Activated CD4-positive, alpha-beta T cell treated with anti-CD3 and anti-CD28 coated beads, Interleukin-2, amount 50 U/mL, for 4 hours (primary cell): ENCODE results near the gene AIFM3.
"Not testable (repeated sequence)": the region's sequence is repeated elsewhere in the genome, so short reads cannot be mapped to it uniquely, and the experiment has no call there.

Experiments used
- DNase-seq, 2 experiments: peaks; one replicate each; pipeline ENCODE4 v3.0.0-alpha.2; 2020

The AIFM3 gene

DNA sequence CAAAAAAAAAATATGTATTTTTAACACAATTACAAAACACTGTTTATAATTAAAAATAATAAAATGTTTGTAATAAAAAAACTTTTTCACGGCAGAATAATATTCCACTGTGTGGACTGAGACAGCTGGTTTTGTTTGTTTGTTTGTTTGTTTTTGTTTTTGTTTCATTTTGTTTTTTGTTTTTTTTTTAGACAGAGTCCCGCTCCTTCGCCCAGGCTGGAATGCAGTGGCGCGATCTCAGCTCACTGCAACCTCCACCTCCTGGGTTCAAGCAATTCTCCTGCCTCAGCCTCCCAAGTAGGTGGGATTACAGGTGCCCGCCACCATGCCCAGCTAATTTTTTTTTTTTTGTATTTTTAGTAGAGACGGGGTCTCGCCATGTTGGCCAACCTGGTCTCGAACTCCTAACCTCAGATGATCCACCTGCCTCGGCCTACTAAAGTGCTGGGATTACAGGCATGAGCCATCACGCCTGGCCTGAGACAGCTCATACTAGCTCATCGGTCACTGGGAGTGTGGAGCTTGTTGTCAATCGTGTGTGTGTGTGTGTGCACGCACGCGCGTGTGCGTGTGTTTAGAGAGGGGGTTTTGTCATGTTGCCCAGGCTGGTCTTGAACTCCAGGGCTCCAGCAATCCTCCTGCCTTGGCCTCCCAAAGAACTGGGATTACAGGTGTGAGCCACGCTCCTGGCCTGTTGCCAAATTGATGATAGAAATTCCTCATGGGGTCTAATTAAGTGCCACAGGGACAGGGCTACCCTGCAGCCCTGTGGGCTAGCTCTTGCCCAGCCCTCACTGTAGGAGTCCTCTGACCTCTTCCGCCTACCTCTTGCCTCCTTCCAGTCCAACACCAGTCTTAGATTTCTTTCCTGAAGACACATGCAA is 7.2 kb upstream of the AIFM3 start:
- DNase-seq: no peak

DNA sequence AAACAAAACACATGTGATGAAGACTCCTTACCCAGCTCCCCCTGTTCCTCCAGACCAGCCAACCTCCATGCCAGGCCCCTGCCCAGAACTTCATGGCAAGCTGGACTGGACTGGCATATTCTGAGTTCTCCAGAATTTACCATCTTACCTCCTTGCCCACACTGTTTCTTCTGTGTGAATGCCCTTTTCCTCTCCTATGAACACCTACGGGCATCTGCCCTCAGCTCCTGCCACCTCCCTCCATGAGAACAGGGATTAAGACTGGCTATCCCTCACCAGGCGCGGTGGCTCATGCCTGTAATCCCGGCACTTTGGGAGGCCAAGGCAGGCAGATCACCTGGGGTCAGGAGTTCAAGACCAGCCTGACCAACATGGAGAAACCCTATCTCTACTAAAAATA is 6.4 kb upstream of the AIFM3 start:
- DNase-seq: no peak

DNA sequence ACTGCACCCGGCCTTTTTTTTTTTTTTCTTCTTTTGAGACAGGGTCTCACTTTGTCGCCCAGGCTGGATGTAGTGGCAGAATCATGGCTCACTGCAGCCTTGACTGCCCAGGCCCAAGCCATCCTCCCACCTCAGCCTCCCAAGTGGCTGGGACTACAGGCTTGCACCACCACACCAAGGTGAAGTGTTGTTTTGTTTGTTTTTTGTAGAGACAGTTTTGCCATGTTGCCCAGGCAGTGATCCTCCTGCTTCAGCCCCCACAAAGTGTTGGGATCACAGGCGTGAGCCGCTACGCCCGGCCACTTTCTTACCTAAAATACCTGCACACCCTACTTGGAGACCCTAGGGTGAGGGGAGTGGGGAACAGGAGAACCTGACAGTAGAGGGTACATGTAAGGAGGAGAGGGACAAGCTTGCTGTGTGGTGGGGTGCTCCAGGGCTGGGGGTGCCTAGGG is 4.5 kb upstream of the AIFM3 start:
- DNase-seq: no peak

DNA sequence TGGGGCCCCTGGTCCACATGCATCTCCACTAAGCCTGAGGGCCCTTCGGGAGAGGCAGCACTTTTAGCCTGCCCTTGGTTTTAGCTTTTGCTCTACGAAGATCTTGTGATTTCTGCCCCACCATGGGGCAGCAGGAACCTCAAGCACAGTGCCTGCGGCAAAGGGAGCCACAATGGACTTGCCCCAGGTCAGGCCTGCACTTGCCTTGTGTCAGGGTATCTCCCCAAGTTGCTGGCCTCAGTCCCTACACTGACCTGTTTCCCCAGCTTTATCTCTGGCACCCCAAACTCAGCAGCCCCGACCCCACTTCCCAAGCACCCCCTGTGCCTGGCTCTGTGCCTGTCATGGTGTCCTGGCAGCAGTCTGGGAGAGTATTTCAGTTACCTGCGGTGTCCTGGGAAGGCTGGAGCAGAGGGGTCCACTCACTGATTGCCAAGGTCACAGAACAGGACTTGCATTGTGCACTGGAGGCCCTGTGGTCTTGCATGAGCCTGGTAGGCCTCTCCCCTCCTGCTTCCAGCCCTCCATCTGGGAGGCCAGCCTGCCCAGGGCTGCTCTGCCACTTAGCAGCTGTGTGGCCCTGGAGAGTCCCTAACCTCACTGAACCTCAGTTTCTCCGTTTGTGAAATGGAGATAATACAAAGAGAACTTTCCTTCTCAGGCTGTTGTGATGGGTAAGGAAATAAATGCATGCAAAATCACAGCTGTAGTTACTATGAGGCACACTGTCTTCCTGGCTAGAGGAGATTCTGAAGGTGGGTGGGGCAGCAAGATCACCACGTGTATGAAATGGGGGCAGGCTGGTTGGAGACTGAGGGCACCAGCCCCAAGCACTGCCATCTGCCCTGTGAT is 3.6 kb upstream of the AIFM3 start:
- DNase-seq: no peak

DNA sequence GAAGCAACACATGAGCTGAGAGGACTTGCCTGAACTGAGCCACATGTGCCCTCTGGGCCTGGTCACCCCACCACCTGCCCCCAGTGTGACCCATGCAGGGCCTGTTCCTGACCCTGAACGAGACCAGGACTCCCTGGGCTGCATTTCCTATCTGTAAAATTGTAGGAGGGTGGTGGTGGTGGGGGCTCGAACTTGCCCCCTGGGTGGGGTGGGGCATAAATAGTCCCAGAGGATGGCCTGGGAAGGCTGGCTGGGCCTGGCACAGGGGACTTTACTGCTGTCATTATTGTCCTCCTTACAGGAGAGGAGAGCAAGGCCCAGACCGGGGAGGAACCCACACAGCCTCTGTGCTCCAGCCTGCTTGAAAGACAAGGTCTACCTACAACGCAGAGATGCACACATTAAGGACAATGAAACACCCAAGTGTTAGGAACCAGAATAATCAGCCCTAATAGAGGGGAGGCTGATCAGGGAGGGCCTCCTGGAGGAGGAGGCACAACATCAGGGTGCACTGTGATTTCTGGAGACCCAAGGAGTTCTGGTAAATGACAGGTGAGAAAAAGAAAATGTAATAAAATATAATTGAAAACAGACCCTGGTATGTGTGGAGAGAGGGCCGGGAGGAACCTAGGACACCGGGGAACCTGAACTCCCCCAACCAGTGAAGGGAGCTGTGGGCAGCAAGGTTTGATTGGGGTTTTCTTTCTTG is 2.8 kb upstream of the AIFM3 start:
- DNase-seq: no peak

DNA sequence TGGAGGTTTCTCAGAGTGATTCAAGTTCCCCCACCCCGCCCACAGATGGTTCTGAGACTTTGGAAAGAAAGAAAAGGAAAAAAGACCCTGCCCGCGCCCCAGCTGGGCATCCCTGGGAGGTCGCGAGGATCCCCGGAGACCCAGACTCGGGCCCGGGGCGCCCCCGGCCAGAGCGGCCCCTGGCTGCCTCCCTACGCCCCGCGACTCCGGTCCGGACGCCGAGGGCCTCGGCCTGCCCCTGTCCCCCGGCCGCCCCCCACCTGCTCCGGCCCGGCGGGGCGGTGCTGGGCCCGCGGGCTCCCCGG is 2.3 kb upstream of the AIFM3 start:
- no peak for DNase-seq

DNA sequence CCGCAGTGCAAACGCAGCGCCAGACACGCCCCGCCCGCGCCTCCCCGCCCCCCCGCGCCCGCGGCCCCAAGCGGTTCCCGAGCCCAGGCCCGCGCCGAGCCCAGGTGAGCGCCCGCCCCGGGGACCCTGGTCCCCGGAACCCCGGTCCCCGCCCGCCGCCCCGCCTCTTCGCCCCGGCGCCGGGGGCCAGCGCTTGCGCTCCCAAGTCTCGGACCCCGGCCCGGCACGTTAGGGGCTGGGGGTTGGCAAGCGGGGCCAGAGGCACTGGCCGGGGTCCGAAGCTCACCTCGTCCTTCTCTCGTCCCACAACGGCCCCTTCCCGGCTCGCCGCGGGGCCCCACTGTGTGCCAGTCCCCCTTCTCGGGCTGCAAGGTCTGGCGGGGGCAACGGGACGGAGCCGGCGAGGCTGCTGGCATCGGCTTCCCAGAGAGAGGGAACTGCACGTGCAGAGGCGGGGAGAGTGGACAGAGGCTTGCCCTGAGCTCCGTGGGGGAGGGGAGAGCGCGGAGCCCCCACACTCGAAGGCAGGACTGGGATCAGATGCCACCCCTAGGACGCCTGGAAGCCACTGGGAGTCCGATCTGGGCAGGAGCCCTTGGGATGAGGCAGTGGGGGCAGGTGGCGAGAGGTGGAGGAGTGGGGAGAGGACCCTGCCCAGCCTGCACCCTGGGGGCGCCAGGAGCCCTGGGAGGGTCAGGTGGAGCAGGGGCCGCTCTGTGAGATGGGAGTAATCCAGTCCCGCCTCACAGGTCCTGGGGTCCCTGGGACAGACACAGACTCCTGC is 1.8 kb upstream of the AIFM3 start:
- DNase-seq: no peak

DNA sequence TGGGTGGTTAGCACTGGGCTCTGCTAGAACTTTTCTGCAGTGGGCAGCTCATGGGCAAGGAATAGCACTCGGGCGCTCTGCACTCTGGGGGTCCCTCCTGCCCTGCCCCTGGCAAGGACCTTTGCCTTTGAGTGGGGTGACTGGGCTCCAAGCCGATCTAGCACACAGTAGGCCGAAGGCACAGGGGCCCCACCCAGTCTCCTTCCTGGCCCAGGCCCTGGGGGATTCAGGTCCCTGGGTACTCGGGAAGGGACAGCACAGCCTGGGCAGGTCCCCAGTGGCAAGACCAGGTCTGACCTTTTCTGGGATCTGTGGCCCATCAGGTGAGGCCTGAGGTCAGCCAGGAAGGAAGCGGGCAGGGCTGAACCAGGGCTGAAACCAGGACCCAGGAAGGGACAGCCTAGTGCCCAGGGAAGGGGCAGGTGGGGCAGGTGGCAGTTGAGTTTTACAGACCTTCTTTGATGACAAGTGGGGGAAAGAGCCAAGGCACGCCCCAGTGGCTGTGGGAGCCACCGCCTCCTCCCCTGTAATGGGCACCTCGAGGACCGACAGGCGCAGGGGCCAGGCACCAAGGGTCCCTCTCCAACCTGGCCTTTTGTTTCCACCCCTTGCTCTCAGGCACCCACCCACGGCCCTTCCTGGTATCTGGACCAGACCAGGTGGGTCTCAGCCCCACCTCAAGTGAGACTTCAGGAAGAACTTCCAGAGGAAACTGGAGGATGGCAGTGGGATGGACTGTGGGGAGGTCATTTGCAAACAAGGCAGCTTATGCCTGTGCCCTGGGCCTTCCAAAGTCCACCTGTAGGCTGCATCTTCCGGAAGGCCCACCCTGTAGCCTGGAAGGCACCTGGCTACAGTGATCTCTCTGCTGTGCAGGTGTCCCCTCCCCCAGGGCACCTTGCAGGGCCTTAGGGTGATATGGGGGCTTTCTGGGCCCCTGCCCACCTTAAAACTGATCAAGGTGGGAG is 883 bp upstream of the AIFM3 start:
- no peak for DNase-seq

DNA sequence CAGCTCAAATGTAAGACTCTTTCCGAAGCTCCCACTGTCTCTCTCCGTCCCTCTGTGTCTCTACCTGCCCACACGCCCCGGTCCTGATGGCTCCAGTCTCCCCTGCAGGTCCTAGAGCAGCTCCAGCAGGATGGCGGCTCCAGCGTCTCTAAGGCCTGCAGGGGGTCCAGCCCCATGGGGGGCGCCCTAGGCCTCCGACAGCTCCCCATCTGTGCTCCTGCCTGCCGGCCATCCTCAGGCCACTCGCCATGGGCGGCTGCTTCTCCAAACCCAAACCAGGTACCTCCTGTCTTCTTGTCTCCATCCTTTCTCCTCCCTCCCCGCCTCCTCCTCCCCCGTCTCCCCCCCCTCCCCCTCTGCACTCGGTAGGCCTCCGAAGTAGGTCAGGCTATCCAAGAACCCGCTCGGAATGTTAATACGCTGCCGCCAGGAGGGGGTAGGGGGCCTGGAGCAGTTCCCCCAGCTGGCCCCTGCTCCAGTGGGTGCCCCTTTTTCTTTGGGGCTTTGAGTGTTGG is 699 bp downstream of the AIFM3 start:
- no peak for DNase-seq

DNA sequence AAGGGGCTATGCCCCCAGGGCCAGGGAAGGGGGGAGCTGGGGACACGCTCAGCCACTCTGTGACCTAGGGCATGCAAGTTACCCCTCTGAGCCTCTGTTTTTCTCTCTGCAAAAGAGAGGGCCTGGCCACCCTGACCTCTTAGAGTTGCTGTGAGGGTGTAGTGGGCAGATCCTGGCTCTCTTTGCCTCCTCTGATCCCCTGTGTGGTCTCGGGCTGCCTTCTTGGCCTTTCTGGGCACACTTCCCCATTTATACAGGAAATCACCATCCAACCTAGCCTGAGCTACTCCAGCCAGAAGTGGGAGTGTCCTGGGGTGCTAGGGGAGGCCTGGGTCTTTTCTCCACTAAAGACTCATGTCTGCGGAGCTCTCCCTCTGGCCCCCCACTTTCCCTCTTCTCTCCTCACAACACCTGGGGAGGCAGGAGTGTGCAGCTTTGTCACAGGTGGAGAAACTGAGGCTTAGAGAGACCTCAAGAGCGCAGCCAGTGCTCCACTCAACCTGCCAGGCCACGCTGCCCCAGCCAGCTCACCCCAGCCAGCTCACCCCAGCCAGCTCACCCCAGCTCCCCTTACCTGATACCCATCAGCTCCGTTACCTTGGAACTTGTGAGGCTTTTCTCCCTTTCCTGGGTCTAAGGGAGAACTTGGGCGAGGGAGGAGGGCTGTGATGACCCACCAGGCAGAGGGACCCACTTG is 1.4 kb downstream of the AIFM3 start:
- no peak for DNase-seq

DNA sequence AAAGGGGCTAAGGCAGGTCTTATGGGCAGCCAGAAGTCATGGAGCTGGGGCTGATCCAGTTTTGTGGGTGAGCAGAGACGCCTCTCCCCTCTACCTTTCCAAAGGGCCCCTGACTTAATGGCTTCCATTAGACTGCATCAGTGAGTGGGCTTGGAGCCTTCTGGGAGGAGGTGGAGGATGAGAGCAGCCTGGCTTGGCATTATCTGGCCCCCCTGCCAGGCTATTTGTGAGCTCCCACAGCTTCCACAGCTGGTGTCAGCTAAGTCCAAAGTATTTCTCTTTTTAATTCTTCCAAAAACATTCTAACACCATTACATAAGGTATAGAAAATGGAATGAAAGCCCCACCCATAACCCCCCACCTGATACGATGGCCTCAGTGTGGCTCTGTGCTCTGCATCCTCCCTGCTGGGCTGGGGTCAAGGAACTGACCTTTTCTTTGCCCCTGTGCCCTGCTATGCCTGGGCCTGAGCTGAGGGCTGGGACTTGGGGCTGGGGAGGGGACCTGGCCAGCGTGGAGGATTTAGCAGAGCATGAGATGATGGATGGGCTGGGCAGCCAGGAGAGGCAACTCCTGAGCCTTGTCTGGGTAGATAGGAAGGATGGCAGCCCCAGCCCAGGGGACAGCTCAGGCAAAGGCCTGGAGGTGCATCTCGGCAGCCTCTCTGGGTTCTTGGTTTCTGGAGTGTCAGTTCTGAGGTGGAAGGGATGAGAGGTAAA is 4.0 kb downstream of the AIFM3 start:
- DNase-seq: no peak

DNA sequence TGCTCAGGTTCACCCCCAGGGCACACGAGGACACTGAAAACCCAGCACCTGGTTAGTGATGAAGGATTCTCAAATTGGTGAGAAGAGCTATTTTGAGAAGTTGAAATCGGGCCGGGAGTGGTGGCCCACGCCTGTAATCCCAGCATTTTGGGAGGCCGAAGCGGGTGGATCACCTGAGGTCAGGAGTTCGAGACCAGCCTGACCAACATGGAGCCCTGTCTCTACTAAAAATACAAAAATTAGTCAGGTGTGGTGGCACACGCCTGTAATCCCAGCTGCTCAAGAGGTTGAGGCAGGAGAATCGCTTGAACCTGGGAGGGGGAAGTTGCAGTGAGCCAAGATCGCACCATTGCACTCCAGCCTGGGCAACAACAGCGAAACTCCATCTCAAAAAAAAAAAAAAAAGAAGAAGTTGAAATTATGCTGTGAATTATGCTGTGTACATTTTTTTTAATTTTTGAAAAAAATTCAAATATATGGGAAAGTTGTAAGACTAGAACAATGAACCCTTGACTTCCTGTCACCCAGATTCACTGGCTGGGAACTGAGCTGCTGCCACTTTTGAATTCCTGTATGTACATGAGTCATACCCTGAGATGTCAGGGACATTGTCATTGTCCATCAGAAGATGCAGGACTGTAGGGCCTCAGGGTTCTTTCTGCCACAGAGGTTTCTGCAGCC is 5.1 kb downstream of the AIFM3 start:
- not testable (repeated sequence) for DNase-seq

DNA sequence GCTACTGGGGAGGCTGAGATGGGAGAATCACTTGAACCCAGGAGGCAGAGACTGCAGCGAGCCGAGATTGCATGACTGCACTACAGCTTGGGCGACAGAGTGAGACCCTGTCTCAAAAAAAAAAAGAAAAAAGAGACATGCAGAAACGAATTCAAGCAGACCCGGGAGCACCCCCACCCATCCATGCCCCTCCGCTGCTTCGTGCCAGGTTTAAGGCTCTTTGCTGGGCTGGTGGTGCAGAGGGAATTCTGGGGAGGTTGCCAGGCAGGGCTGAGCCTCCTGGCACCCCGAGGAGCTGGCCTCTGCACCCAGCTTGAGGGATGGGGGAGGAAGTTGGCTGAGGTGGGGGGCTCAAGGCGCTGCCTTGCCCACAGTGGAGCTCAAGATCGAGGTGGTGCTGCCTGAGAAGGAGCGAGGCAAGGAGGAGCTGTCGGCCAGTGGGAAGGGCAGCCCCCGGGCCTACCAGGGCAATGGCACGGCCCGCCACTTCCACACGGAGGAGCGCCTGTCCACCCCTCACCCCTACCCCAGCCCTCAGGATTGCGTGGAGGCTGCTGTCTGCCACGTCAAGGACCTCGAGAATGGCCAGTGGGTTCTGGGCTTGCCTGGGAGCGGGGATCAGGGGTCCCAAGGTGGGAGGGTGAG is 6.0 kb downstream of the AIFM3 start:
- DNase-seq: no peak

DNA sequence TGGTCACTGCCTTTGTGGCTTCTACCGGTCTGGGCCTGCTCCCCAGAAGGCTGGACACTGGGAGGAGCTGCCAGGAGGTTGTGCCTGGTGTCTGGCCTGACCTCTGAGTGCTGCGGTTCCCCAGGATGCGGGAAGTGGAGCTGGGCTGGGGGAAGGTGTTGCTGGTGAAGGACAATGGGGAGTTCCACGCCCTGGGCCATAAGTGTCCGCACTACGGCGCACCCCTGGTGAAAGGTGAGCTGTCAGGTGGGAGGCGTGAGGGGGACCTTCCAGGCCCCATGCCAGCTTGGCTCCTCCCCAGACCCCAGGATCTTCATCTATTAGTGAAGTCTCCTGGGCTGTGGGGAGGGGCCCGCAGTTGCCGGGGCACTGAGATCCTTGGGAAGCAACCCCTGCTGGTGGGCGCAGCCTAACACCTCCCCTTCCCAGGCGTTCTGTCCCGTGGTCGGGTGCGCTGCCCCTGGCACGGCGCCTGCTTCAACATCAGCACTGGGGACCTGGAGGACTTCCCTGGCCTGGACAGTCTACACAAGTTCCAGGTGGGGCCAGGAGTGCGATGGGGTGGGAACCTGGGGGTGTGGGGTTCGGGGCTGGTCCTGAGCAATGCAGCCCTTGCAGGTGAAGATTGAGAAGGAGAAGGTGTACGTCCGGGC is 6.7 kb downstream of the AIFM3 start:
- no peak for DNase-seq

DNA sequence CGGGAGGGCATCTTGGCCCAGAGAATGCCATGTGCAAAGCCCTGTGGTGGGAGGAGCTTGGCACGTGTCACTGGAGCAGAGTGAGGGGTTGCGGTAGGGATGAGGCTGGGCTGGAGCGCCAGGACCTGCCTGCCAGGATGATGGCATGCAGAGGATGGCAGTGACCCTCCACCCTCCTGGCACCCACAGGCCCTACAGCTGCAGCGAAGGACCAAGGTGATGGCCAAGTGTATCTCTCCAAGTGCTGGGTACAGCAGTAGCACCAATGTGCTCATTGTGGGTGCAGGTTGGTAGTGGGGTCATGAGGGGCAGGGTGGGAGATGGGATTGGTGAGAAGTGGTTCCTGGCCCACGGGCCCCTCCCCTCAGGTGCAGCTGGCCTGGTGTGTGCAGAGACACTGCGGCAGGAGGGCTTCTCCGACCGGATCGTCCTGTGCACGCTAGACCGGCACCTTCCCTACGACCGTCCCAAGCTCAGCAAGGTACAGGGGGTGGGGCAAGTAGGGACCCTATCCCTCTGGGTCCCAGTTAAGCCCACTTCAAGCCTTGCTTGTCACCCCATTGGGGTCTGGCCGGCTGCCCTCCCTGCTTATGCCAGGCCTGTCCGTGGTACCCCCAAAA is 7.4 kb downstream of the AIFM3 start:
- no peak for DNase-seq

DNA sequence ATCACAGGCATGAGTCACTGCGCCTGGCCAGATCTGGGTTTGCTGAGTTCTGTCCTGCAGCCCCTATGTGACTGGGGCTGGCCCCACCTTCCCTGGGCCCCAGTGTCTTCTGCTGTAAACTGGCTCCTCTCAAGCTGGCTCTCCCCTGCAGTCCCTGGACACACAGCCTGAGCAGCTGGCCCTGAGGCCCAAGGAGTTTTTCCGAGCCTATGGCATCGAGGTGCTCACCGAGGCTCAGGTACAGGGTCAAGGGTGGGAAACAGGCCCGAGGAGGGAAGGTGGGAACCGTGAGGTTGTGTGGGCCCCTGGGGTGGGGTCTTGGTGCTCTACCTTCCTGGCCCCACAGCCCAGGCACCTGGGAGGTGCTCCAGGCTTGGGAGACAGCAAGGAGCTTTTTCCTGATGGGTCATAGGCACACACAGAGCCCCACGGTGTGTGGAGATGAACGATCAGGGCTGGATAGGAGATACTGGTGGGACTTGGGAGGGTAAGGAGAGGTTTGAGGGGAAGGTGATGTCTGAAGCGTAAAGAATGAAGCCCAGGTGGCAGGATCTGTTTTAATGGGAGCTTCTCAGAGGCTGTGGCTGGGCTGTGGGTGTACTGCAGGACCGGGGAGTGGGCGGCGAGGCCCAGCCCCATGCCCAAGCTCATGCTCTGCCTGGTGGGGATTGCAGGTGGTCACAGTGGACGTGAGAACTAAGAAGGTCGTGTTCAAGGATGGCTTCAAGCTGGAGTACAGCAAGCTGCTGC is 8.7 kb downstream of the AIFM3 start:
- no peak for DNase-seq

DNA sequence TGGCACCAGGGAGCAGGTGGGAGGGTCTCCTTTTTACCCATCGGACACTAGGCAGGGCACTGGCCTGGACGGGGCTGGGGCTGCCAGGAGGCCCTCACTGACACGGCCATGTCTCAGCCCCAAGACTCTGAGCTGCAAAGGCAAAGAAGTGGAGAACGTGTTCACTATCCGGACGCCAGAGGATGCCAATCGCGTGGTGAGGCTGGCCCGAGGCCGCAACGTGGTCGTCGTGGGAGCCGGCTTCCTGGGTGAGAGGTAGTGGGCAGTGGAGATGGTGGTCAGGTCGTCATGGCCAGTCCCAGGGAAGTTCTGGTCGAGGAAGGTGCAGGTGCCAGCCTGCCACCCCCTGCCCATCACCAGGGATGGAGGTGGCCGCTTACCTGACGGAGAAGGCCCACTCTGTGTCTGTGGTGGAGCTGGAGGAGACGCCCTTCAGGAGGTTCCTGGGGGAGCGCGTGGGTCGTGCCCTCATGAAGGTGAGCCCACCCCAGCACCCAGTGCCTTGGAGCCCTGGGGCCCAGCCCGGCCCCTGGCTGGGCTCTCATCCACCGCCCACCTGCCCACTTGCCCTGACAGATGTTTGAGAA is 9.3 kb downstream of the AIFM3 start:
- DNase-seq: no peak
